ENCODE measurements around the gene PGA4.

PGA4 gene

DNA sequence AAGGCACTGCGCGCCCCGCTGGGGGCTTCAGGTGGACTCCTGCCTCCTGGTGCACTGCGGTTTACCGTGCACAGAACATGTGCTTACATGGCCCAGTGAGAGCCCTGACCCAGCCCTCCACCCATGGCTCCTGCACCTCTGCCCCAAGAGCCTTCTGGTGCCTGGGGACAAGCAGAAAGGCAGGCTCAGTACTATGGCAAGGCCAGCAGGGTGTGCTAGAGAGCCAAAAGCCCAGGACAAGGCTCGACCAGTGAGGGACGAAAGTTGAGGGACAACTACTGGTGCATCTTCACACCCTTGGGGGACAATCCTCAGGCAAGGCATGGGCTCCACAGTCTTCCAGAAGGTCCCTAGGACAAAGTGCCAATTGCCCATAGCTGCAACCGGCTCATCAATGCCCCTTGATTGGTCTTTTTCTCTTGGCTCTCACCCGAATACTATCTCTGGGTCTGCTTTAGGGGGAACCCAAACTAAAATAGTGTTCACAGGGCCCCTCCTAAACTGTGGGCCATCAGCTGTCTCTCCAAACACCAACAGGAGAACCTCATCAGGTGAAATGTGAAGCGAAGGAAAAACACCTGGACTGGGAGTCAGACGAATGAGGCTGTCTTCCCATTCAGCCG is 32.4 kb downstream of the PGA4 start:
- H3K27ac ChIP-seq (ENCODE audit: low read depth, low read length), result no peak overlapping the region
- H3K4me1 ChIP-seq (ENCODE audit: insufficient read depth, low read length), result no peaks in the 10 kb centered on the region
- WGBS, result 71% methylated on average over 12 of the region's 12 CpGs
- H3K36me3 ChIP-seq (ENCODE audit: insufficient read depth, low read length), result peaks cover 8% of the 10 kb centered on the region; the same call in 1 of the 2 replicates
- no peaks in the 10 kb centered on the region for H3K9me3 ChIP-seq (ENCODE audit: insufficient read depth, low read depth, low read length)
- no peak overlapping the region for H3K4me3 ChIP-seq (ENCODE audit: low read length)
- H3K9ac ChIP-seq (ENCODE audit: low read depth, low read length), result no peak overlapping the region
- no peaks in the 10 kb centered on the region for H3K27me3 ChIP-seq (ENCODE audit: insufficient read depth, low read length)

- H3K9ac ChIP-seq (ENCODE audit: low read depth, low read length), result no peak overlapping the region
- no peaks in the 10 kb centered on the region for H3K4me1 ChIP-seq (ENCODE audit: insufficient read depth, low read length)
- WGBS, result 91% methylated on average over 18 of the region's 18 CpGs
- H3K27me3 ChIP-seq (ENCODE audit: insufficient read depth, low read length), result no peaks in the 10 kb centered on the region
- no peak overlapping the region for H3K4me3 ChIP-seq (ENCODE audit: low read length)
- no peaks in the 10 kb centered on the region for H3K9me3 ChIP-seq (ENCODE audit: insufficient read depth, low read depth, low read length)
- peaks cover 9% of the 10 kb centered on the region; the same call in 1 of the 2 replicates for H3K36me3 ChIP-seq (ENCODE audit: insufficient read depth, low read length)
- no peak overlapping the region for H3K27ac ChIP-seq (ENCODE audit: low read depth, low read length)
Measured at GRCh38 chr11:61256710-61257482, 34.7 kb downstream of the PGA4 start.

- no peaks in the 10 kb centered on the region for H3K4me1 ChIP-seq (ENCODE audit: insufficient read depth, low read length)
Measured at GRCh38 chr11:61258546-61258945, 36.4 kb downstream of the PGA4 start.

DNA sequence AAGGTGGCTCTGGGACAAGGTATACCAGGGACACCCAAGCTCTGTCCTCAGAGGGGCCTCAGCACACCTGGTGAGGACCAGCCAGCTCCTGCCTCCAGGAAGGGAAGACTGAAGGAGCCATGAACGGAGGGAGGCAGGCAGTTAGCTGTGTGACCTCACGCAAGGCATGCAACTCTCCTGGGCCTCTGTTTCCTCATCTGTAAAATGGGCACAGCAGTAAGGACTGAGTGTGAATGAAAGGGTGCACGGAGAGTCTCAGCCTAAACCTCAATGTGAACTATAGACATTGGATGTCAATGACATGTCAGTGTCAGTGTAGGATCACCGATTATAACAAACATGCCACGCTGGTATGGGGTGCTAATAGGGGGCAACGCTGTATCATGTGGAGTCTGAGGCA is 37.2 kb downstream of the PGA4 start:
- WGBS, result 96% methylated on average over 6 of the region's 6 CpGs
- no peaks in the 10 kb centered on the region for H3K27me3 ChIP-seq (ENCODE audit: insufficient read depth, low read length)
- H3K4me1 ChIP-seq (ENCODE audit: insufficient read depth, low read length), result no peaks in the 10 kb centered on the region
- no peak overlapping the region for H3K4me3 ChIP-seq (ENCODE audit: low read length)
- H3K9ac ChIP-seq (ENCODE audit: low read depth, low read length), result no peak overlapping the region
- H3K9me3 ChIP-seq (ENCODE audit: insufficient read depth, low read depth, low read length), result no peaks in the 10 kb centered on the region
- no peak overlapping the region for H3K27ac ChIP-seq (ENCODE audit: low read depth, low read length)
- H3K36me3 ChIP-seq (ENCODE audit: insufficient read depth, low read length), result peaks cover 14% of the 10 kb centered on the region; the same call in 1 of the 2 replicates

More at GRCh38 chr11:61258546-61258945, 36.4 kb downstream of the PGA4 start:
- Histone ChIP-seq H3K9me3 (ENCODE audit: insufficient read depth, low read depth, low read length) (no peaks in the 10 kb centered on the region), H3K4me3 (ENCODE audit: low read length) (no peak overlapping the region), H3K27ac (ENCODE audit: low read depth, low read length) (no peak overlapping the region), H3K27me3 (ENCODE audit: insufficient read depth, low read length) (no peaks in the 10 kb centered on the region), H3K36me3 (ENCODE audit: insufficient read depth, low read length) (peaks cover 14% of the 10 kb centered on the region; the same call in 1 of the 2 replicates), H3K9ac (ENCODE audit: low read depth, low read length) (no peak overlapping the region)
- whole genome bisulfite sequencing, result 94% methylated on average over 9 of the region's 9 CpGs

DNA sequence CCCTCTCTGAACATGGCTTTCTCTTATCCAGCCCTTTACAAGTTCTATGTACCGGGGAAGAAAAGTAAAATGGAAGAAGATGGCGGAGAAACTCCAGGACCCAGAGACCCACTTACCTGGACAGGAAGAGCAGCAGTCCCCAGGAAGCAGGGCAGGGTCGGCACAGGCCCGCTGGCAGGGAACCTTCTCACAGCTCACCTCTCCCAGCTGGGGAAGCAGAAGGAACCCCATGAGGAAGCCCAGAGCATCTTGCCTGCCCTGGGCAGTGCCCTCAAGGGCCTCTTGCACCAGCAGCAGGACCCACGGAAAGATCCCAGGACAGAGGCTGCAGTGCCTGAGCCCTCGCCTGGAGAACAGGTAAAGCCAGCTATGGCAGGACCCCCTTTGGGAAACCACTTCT is 42.2 kb downstream of the PGA4 start:
- Histone ChIP-seq H3K4me1 (ENCODE audit: insufficient read depth, low read length) (no peaks in the 10 kb centered on the region), H3K36me3 (ENCODE audit: insufficient read depth, low read length) (peaks cover 10% of the 10 kb centered on the region; the same call in 1 of the 2 replicates), H3K27ac (ENCODE audit: low read depth, low read length) (no peak overlapping the region), H3K27me3 (ENCODE audit: insufficient read depth, low read length) (no peaks in the 10 kb centered on the region), H3K4me3 (ENCODE audit: low read length) (no peak overlapping the region), H3K9ac (ENCODE audit: low read depth, low read length) (no peak overlapping the region), H3K9me3 (ENCODE audit: insufficient read depth, low read depth, low read length) (no peaks in the 10 kb centered on the region)
- 97% methylated on average over 5 of the region's 6 CpGs for WGBS

DNA sequence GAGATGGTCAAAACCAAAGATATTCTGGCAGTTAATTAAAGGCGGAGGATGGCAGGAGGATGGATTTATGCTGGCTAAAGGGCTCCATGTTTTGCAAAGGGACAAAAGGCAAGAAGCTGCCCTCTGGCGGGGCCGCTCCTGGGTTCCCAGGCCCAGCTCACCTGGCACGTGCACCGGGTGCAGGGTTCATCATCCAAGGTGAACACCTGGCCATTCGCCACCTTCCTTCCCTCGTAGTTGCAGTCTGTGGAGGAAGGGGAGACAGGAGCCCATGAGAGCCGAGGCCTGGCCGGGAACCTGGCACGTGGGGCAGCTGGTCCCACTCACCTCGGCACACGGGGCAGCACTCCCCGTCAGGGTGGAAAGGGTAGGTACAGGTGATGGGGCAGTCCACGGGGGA is 42.6 kb downstream of the PGA4 start:
- H3K4me3 ChIP-seq (ENCODE audit: low read length), result no peak overlapping the region
- peaks cover 8% of the 10 kb centered on the region; the same call in 1 of the 2 replicates for H3K36me3 ChIP-seq (ENCODE audit: insufficient read depth, low read length)
- H3K9me3 ChIP-seq (ENCODE audit: insufficient read depth, low read depth, low read length), result no peaks in the 10 kb centered on the region
- WGBS, result 95% methylated on average over 14 of the region's 14 CpGs
- no peak overlapping the region for H3K9ac ChIP-seq (ENCODE audit: low read depth, low read length)
- no peak overlapping the region for H3K27ac ChIP-seq (ENCODE audit: low read depth, low read length)
- H3K27me3 ChIP-seq (ENCODE audit: insufficient read depth, low read length), result no peaks in the 10 kb centered on the region
- H3K4me1 ChIP-seq (ENCODE audit: insufficient read depth, low read length), result no peaks in the 10 kb centered on the region

DNA sequence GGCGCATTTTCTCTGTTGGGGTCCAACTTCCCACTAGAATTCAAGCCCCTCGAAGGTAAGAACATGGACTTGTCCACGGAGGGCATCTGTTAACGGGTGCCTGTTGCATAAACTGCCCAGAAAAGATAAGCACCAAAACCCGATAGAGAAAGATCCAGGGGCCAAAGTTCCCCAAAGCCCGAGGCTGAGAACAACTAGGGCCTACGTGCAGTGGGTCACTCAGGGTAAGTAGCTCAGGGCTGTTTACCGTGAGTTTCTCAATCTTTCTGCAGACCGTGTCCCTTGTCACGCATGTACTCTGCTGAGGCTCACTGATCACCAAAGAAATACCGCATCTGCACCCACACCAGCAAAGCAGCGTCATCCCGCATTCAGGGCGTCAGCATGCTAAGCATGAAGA is 43.2 kb downstream of the PGA4 start:
- no peaks in the 10 kb centered on the region for H3K27me3 ChIP-seq (ENCODE audit: insufficient read depth, low read length)
- H3K4me1 ChIP-seq (ENCODE audit: insufficient read depth, low read length), result no peaks in the 10 kb centered on the region
- peaks cover 8% of the 10 kb centered on the region; the same call in 1 of the 2 replicates for H3K36me3 ChIP-seq (ENCODE audit: insufficient read depth, low read length)
- no peak overlapping the region for H3K9ac ChIP-seq (ENCODE audit: low read depth, low read length)
- 95% methylated on average over 14 of the region's 14 CpGs for WGBS
- no peak overlapping the region for H3K4me3 ChIP-seq (ENCODE audit: low read length)
- H3K27ac ChIP-seq (ENCODE audit: low read depth, low read length), result no peak overlapping the region
- H3K9me3 ChIP-seq (ENCODE audit: insufficient read depth, low read depth, low read length), result no peaks in the 10 kb centered on the region

DNA sequence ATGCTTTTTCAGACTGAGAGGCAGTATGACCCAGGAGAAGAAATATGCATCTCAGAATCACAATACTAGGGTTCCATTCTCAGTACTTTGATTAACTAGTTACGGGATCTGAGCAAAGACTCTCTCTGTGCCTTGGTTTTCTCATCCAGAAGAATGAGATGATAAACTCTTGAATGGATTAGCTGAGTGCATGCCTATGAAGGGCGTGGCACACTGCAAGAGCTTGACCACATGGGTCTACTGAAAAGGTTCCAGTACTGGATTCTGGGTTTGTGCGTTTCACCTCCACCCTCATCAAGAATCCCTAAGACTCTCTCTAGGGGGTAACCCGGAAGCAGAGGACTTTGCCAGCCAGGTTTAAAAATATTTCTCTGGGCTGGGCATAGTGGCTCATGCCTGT is 44.5 kb downstream of the PGA4 start:
- no peaks in the 10 kb centered on the region for H3K27me3 ChIP-seq (ENCODE audit: insufficient read depth, low read length)
- no peaks in the 10 kb centered on the region for H3K4me1 ChIP-seq (ENCODE audit: insufficient read depth, low read length)
- no peak overlapping the region for H3K27ac ChIP-seq (ENCODE audit: low read depth, low read length)
- H3K9ac ChIP-seq (ENCODE audit: low read depth, low read length), result no peak overlapping the region
- peaks cover 14% of the 10 kb centered on the region for H3K36me3 ChIP-seq (ENCODE audit: insufficient read depth, low read length)
- 93% methylated on average over 4 of the region's 4 CpGs for WGBS
- H3K9me3 ChIP-seq (ENCODE audit: insufficient read depth, low read depth, low read length), result no peaks in the 10 kb centered on the region
- H3K4me3 ChIP-seq (ENCODE audit: low read length), result no peak overlapping the region

DNA sequence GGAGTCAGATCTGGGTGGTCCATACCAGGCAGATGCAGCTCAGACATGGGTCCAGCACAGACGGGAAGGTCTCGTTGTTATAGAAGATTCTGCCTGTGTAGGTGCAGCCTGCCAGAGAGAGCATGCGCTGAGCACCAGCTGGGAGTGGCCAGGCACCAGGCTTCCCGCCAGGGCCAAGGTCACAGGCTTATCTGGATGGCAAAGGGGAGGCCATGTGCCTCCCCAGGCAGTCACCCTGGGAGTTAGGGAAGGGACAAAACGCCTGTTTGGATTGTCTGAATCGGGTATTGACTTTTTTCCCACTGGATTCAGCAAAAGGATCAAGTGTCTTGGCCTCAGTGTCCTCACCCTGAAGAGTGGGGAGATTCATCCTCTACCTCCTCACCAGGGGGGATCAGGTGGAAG is 45.3 kb downstream of the PGA4 start:
- peaks cover 21% of the 10 kb centered on the region for H3K36me3 ChIP-seq (ENCODE audit: insufficient read depth, low read length)
- no peak overlapping the region for H3K4me3 ChIP-seq (ENCODE audit: low read length)
- 86% methylated on average over 6 of the region's 6 CpGs for WGBS
- H3K9ac ChIP-seq (ENCODE audit: low read depth, low read length), result no peak overlapping the region
- H3K4me1 ChIP-seq (ENCODE audit: insufficient read depth, low read length), result no peaks in the 10 kb centered on the region
- no peaks in the 10 kb centered on the region for H3K9me3 ChIP-seq (ENCODE audit: insufficient read depth, low read depth, low read length)
- H3K27me3 ChIP-seq (ENCODE audit: insufficient read depth, low read length), result no peaks in the 10 kb centered on the region
- no peak overlapping the region for H3K27ac ChIP-seq (ENCODE audit: low read depth, low read length)

DNA sequence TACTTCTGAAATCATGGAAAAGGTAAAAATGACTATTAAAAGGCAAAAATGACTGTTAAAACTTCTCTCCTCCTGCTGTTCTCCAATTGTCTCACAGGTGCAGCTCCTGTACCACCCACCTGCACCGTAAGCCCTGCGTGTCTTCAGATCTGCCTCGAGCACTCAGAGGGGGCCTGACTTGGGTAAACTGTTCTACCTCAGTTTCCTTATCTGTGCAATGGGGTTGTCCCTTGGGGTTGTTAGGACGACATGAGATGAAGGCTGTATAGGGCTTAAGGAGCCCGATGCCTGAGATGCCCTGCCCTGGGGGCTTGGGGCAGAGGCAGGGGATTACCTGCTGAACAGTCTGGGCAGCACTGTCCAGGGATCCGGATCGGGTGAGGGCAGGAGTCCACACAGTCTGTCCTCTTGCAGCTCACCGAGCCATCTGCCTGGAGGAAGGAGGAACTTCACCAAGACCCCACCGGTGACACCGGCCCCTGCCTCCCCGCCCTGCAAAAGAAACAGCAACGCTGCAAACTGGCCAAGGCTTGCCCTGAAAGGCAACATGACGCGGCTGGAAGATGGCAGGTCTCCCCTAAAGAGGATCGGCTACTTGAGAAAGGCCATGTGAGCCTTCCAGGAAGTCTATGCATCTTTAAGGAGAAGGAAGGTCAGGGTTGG is 46.6 kb downstream of the PGA4 start:
- no peak overlapping the region for H3K4me3 ChIP-seq (ENCODE audit: low read length)
- no peaks in the 10 kb centered on the region for H3K9me3 ChIP-seq (ENCODE audit: insufficient read depth, low read depth, low read length)
- 95% methylated on average over 15 of the region's 15 CpGs for WGBS
- H3K9ac ChIP-seq (ENCODE audit: low read depth, low read length), result no peak overlapping the region
- H3K36me3 ChIP-seq (ENCODE audit: insufficient read depth, low read length), result peaks cover 17% of the 10 kb centered on the region; the same call in 1 of the 2 replicates
- no peak overlapping the region for H3K27ac ChIP-seq (ENCODE audit: low read depth, low read length)
- no peaks in the 10 kb centered on the region for H3K4me1 ChIP-seq (ENCODE audit: insufficient read depth, low read length)
- no peaks in the 10 kb centered on the region for H3K27me3 ChIP-seq (ENCODE audit: insufficient read depth, low read length)
